NCI-H526 treated with DMSO at 0.1 percent for 48 hours (cell line): ENCODE results near the gene TRDMT1.

Experiments used
- DNase-seq: peaks from one replicate; lab custom pipeline; 2025; lab: John Stamatoyannopoulos, UW

The TRDMT1 gene

DNA sequence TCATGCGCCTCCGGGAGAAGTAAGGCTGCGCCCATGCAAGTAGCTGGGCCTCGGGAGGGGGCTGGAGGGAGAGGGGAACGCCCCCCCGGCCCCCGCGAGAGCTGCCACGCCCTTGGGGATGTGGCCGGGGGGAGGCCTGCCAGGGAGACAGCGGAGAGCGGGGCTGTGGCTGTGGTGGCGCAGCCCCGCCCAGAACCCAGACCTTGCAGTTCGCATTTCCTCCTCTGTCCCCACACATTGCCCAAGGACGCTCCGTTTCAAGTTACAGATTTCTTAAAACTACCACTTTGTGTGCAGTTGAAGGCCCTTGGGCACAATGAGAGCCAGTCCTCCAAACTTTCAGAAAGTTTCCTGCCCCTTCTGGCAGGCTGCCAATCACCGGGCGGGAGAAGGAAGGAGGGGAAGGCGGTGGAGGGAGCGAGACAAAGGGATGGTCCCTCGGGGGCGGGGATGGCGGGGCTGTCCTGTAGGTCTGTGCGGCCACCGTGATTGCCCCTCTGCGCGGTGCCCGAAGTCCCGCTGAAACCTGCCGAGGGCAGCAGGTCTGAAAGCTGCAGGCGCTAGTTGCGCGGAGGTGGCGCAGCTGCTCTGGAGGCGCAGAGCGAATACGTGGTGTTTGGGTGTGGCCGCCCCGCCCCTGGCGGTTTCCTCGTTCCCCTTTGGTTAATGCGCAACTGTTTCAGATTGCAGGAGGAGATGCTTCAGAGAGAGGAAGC lies 28.7 kb upstream of the TRDMT1 start:
- peak; percentile 34 for DNase-seq

DNA sequence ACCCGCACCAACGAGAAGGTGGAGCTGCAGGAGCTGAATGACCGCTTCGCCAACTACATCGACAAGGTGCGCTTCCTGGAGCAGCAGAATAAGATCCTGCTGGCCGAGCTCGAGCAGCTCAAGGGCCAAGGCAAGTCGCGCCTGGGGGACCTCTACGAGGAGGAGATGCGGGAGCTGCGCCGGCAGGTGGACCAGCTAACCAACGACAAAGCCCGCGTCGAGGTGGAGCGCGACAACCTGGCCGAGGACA lies 28.2 kb upstream of the TRDMT1 start:
- no peak for DNase-seq

DNA sequence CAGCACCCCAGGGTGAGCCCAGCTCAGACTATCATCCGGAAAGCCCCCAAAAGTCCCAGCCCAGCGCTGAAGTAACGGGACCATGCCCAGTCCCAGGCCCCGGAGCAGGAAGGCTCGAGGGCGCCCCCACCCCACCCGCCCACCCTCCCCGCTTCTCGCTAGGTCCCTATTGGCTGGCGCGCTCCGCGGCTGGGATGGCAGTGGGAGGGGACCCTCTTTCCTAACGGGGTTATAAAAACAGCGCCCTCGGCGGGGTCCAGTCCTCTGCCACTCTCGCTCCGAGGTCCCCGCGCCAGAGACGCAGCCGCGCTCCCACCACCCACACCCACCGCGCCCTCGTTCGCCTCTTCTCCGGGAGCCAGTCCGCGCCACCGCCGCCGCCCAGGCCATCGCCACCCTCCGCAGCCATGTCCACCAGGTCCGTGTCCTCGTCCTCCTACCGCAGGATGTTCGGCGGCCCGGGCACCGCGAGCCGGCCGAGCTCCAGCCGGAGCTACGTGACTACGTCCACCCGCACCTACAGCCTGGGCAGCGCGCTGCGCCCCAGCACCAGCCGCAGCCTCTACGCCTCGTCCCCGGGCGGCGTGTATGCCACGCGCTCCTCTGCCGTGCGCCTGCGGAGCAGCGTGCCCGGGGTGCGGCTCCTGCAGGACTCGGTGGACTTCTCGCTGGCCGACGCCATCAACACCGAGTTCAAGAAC lies 27.7 kb upstream of the TRDMT1 start:
- DNase-seq: no peak

- no peak for DNase-seq
These were observed 26.9 kb upstream of the TRDMT1 start, which contains the start of gene VIM for GRCh38 chr10:17228091-17229015. TSS of gene VIM (plus strand) at chr10:17228241. CDS start at chr10:17229423, 1,182 bp downstream.

- no peak for DNase-seq
These were observed 26.1 kb upstream of the TRDMT1 start for GRCh38 chr10:17227367-17228090.

DNA sequence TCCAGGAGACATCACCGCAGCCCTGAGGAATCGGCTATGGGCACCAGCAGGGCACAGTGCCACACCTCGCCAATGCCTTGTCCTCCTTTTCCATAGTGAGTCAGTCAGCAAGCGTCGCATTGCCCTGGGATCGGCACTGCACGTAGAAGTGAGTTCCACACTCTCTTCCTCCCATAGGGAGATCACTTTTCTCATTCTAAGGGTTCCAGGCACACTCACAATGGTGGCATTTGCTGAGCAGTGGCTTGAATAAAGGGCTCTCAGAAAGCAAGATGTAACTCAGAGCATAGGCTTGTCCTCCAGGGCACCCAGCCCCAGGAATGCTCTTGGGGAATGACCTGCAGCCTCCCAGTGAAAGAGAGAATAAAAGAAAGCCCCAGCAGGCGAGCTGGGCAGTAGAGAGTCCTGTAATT lies 25.4 kb upstream of the TRDMT1 start:
- no peak for DNase-seq

GRCh38 chr10:17225808-17226207 lies 24.3 kb upstream of the TRDMT1 start:
- DNase-seq: no peak

GRCh38 chr10:17222329-17222728 lies 20.9 kb upstream of the TRDMT1 start:
- DNase-seq: no peak

- DNase-seq: no peak
These were observed 19.2 kb upstream of the TRDMT1 start for GRCh38 chr10:17220652-17221100.

DNA sequence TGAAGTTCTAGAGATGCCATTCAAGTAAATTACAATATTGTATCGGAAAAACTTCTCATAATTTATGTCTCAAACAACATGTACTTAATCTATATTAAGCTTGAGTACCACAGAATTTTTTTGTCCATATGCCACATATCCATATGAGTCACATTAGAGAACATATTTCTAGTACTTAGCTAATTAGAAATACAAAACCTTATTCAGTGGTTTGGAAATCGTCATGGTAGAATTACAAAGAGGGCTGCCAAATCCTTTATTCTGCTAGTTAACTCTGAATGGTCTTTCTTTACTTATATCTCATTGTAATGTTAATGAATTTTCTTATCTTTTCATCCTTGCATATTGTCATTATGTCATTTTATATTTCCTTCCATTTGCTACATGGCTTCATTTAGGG lies 17.6 kb upstream of the TRDMT1 start:
- DNase-seq: no peak

- DNase-seq: no peak
These were observed 16.3 kb upstream of the TRDMT1 start for GRCh38 chr10:17217631-17218232.

- no peak for DNase-seq
These were observed 15.5 kb upstream of the TRDMT1 start for GRCh38 chr10:17216901-17217395.

GRCh38 chr10:17216217-17216900 lies 14.9 kb upstream of the TRDMT1 start:
- DNase-seq: no peak

DNA sequence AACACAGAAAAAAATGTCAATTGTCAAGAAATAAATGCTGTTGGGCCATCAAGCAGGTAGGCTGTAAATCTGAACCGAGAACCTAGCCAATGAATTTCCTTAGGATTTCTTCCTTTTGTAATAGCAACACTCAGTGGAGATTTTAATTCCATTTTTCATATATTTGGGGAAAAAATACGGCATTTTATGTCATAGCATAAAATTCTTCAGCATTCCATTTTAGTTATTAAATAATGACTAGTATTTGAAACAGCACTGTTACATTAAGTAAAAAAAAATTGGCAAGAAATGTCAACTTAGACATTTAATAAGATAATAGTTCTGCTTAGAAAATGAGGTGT lies 14.3 kb upstream of the TRDMT1 start:
- no peak for DNase-seq

- no peak for DNase-seq
These were observed 13.7 kb upstream of the TRDMT1 start for GRCh38 chr10:17214971-17215781.

- DNase-seq: no peak
These were observed 13.1 kb upstream of the TRDMT1 start for GRCh38 chr10:17214526-17214925.

GRCh38 chr10:17213646-17214349 lies 12.3 kb upstream of the TRDMT1 start:
- no peak for DNase-seq

- no peak for DNase-seq
These were observed 11.3 kb upstream of the TRDMT1 start for GRCh38 chr10:17212802-17213221.

GRCh38 chr10:17210361-17210760 lies 8.9 kb upstream of the TRDMT1 start:
- no peak for DNase-seq
